ENCODE results near the gene TNFSF9. TPM values are rescaled to one million over a fixed set of nuclear protein-coding genes. Genes with fewer than 3 reads are reported as not detected.

TNFSF9 gene
- total RNA-seq, 1 donor: 16.6 TPM

GRCh38 chr19:6484230-6484629 lies 46.6 kb upstream of the TNFSF9 start:
- Histone ChIP-seq H3K4me2 (ENCODE audit: insufficient read depth, low read length) (no peak overlapping the region), H2AFZ (ENCODE audit: low read length) (no peak overlapping the region), H3K4me3 (ENCODE audit: insufficient read depth, low read length) (no peak overlapping the region), H3K27me3 (ENCODE audit: insufficient read depth, low read length) (no peaks in the 10 kb centered on the region), H3K36me3 (ENCODE audit: insufficient read depth, low read length) (no peaks in the 10 kb centered on the region), H3K79me2 (ENCODE audit: insufficient read depth, low read length) (no peaks in the 10 kb centered on the region), H3K4me1 (ENCODE audit: insufficient read depth, low read length) (no peaks in the 10 kb centered on the region), H4K20me1 (ENCODE audit: insufficient read depth, low read length) (no peaks in the 10 kb centered on the region), H3K9me3 (ENCODE audit: low read depth, low read length) (no peaks in the 10 kb centered on the region), H3K27ac (ENCODE audit: low read depth, low read length) (no peak overlapping the region)
- peak; percentile 39 for DNase-seq (ENCODE audit: insufficient read length, low spot score, missing footprints)
- no peak for TF ChIP-seq CTCF (IDR thresholded peaks at IDR 0.05; ENCODE audit: extremely low read depth, low read depth, low read length)

- Histone ChIP-seq H3K9me3 (ENCODE audit: low read depth, low read length) (no peaks in the 10 kb centered on the region), H2AFZ (ENCODE audit: low read length) (no peak overlapping the region), H3K36me3 (ENCODE audit: insufficient read depth, low read length) (no peaks in the 10 kb centered on the region), H3K4me3 (ENCODE audit: insufficient read depth, low read length) (no peak overlapping the region), H3K79me2 (ENCODE audit: insufficient read depth, low read length) (no peaks in the 10 kb centered on the region), H4K20me1 (ENCODE audit: insufficient read depth, low read length) (no peaks in the 10 kb centered on the region), H3K4me2 (ENCODE audit: insufficient read depth, low read length) (no peak overlapping the region), H3K27me3 (ENCODE audit: insufficient read depth, low read length) (no peaks in the 10 kb centered on the region), H3K4me1 (ENCODE audit: insufficient read depth, low read length) (no peaks in the 10 kb centered on the region), H3K27ac (ENCODE audit: low read depth, low read length) (no peak overlapping the region)
- TF ChIP-seq CTCF (IDR thresholded peaks at IDR 0.05; ENCODE audit: extremely low read depth, low read depth, low read length): no peak
- DNase-seq (ENCODE audit: insufficient read length, low spot score, missing footprints): no peak
Measured at GRCh38 chr19:6484831-6485230, 46.0 kb upstream of the TNFSF9 start.

GRCh38 chr19:6489278-6490061 lies 41.4 kb upstream of the TNFSF9 start:
- no peaks in the 10 kb centered on the region for H3K27me3 ChIP-seq (ENCODE audit: insufficient read depth, low read length)
- no peaks in the 10 kb centered on the region for H3K4me1 ChIP-seq (ENCODE audit: insufficient read depth, low read length)
- TF ChIP-seq CTCF (IDR thresholded peaks at IDR 0.05; ENCODE audit: extremely low read depth, low read depth, low read length): no peak
- H3K79me2 ChIP-seq (ENCODE audit: insufficient read depth, low read length): no peaks in the 10 kb centered on the region
- peak; percentile 10 for DNase-seq (ENCODE audit: insufficient read length, low spot score, missing footprints)
- no peak overlapping the region for H2AFZ ChIP-seq (ENCODE audit: low read length)
- no peak overlapping the region for H3K4me2 ChIP-seq (ENCODE audit: insufficient read depth, low read length)
- no peak overlapping the region for H3K27ac ChIP-seq (ENCODE audit: low read depth, low read length)
- H4K20me1 ChIP-seq (ENCODE audit: insufficient read depth, low read length): no peaks in the 10 kb centered on the region
- H3K9me3 ChIP-seq (ENCODE audit: low read depth, low read length): no peaks in the 10 kb centered on the region
- H3K36me3 ChIP-seq (ENCODE audit: insufficient read depth, low read length): no peaks in the 10 kb centered on the region
- H3K4me3 ChIP-seq (ENCODE audit: insufficient read depth, low read length): no peak overlapping the region

- Histone ChIP-seq H3K4me3 (ENCODE audit: insufficient read depth, low read length) (no peak overlapping the region), H2AFZ (ENCODE audit: low read length) (no peak overlapping the region), H3K9me3 (ENCODE audit: low read depth, low read length) (no peaks in the 10 kb centered on the region), H3K79me2 (ENCODE audit: insufficient read depth, low read length) (no peaks in the 10 kb centered on the region), H3K27ac (ENCODE audit: low read depth, low read length) (no peak overlapping the region), H4K20me1 (ENCODE audit: insufficient read depth, low read length) (no peaks in the 10 kb centered on the region), H3K36me3 (ENCODE audit: insufficient read depth, low read length) (no peaks in the 10 kb centered on the region), H3K4me2 (ENCODE audit: insufficient read depth, low read length) (no peak overlapping the region), H3K27me3 (ENCODE audit: insufficient read depth, low read length) (no peaks in the 10 kb centered on the region), H3K4me1 (ENCODE audit: insufficient read depth, low read length) (no peaks in the 10 kb centered on the region)
- no peak for TF ChIP-seq CTCF (IDR thresholded peaks at IDR 0.05; ENCODE audit: extremely low read depth, low read depth, low read length)
- no peak for DNase-seq (ENCODE audit: insufficient read length, low spot score, missing footprints)
Measured at GRCh38 chr19:6490134-6490533, 40.7 kb upstream of the TNFSF9 start.
